ENCODE results near the gene ABHD5. TPM values are rescaled to one million over a fixed set of nuclear protein-coding genes. Genes with fewer than 3 reads are reported as not detected.

ABHD5 gene
- total and polyA plus RNA-seq, 10 of the 15 experiments (the other 5 are each of a cell fraction or from before 2014, with no cell fraction given): 5.5 to 24.4 (median 9.5) TPM

DNA sequence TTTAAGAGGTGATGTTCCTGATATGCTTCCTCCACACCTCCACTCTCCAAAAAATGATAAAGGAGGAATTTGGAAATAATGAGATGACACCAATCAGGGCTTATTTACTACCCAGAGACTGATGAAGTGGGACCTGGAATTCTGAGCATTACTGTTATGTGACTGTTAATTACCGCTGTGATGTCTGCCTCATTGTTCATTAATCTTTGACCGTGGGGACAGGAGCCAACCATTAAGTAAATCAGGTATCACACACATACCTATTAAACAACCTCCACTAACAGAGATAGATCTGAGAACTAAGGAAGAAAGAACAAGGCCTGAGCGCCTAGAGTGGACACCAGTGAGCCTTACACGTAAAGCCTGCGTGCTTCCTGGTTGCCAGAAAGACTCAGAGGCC is 37.7 kb downstream of the ABHD5 start:
- CTCF ChIA-PET: interaction anchor here (2.1 kb wide), 1 partner anchor 10 kb away, joined by 7 read pairs; no protein-coding TSS in a partner anchor
- no peak for FAIRE-seq
- WGBS (ENCODE audit: insufficient coverage, insufficient replicate concordance, low lambda C conversion rate, missing lambda C conversion rate): 88% methylated on average over 5 of the region's 5 CpGs

DNA sequence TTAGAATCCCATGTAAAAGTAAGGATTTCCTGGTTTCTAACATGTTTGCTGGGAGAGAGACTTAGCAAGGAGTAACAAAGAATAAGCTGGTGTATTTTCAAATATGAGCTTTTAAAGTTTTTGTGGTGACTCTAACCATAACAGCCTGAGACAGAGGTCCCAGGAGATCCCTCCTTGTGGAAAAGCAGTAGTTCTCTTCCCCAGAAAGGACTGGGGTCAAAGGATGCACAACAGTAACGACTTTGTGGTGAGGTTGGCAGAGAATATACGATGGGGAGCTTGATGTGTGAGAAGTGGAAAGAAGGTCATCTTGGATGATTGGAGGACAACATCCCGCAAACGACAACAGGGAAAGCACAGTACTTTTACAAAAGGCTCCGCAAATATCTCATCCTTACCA is 38.2 kb downstream of the ABHD5 start:
- no TSS peak for BruUV-seq (replicated peaks)
- ChIA-PET POLR2A (no interaction called here), RAD21 (ENCODE audit: unreplicated experiment) (no interaction called here), SMC1A (ENCODE audit: uncharacterized antibody, unreplicated experiment) (interaction anchor here (1.1 kb wide), 1 partner anchor 188 kb away, joined by 5 read pairs; no protein-coding TSS in a partner anchor), CTCF (interaction anchor here (2.1 kb wide), 1 partner anchor 10 kb away, joined by 7 read pairs; no protein-coding TSS in a partner anchor)
- DNase-seq (ENCODE audit: low read depth, low spot score) (no peak), FAIRE-seq (no peak), ATAC-seq (no peak)
- intact Hi-C loops (cut with micrococcal nuclease; ENCODE audit: unreplicated experiment) (no loop called here), in situ Hi-C loops (cut with MboI) (no loop called here)
- Histone ChIP-seq H3K27ac (ENCODE audit: control insufficient read depth, insufficient read depth) (no peak overlapping the region), H3K4me1 (ENCODE audit: control insufficient read depth, insufficient read depth, low read length) (no peaks in the 10 kb centered on the region), H3K9me3 (replicated peaks; ENCODE audit: control insufficient read depth, insufficient read depth, low read length) (no peaks in the 10 kb centered on the region), H3K9ac (ENCODE audit: control insufficient read depth, insufficient read depth, low read length) (no peak overlapping the region), H3K79me2 (ENCODE audit: control insufficient read depth, insufficient read depth, low read length) (no peaks in the 10 kb centered on the region), H3K4me3 (no peak overlapping the region), H3K36me3 (ENCODE audit: control insufficient read depth in 2 of 2, insufficient read depth in 2 of 2, low read length in 1 of 2) (no peaks in the 10 kb centered on the region; a peak in 1 of 4 replicates), H3K27me3 (replicated peaks in 1 of 2; ENCODE audit: control insufficient read depth in 2 of 2, insufficient read depth in 2 of 2, low read length in 1 of 2) (no peaks in the 10 kb centered on the region), H4K20me1 (ENCODE audit: control insufficient read depth, insufficient read depth) (no peaks in the 10 kb centered on the region), H2AFZ (ENCODE audit: control insufficient read depth, low read depth, low read length) (no peak overlapping the region), H3K4me2 (ENCODE audit: control insufficient read depth, insufficient read depth) (no peak overlapping the region)
- WGBS (ENCODE audit: insufficient coverage, insufficient replicate concordance, low lambda C conversion rate, missing lambda C conversion rate): 97% methylated on average over 5 of the region's 5 CpGs
- no peak for TF ChIP-seq EP300 (IDR thresholded peaks at IDR 0.05; ENCODE audit: borderline replicate concordance in 1 of 2, control insufficient read depth in 1 of 2, low read depth in 2 of 2, low read length in 2 of 2)
- TF ChIP-seq CHD1 (IDR thresholded peaks at IDR 0.05; ENCODE audit: low read depth, low read length): no peak
- TF ChIP-seq HCFC1 (IDR thresholded peaks at IDR 0.05; ENCODE audit: low read length): no peak
- no peak for TF ChIP-seq IRF5 (IDR thresholded peaks at IDR 0.05; ENCODE audit: borderline replicate concordance)
- no peak for TF ChIP-seq MXI1 (IDR thresholded peaks at IDR 0.05; ENCODE audit: low read depth, low read length)

More for the DNA sequence above, 37.7 kb downstream of the ABHD5 start:
- Histone ChIP-seq H3K4me2 (ENCODE audit: control insufficient read depth, insufficient read depth) (no peak overlapping the region), H3K9me3 (replicated peaks; ENCODE audit: control insufficient read depth, insufficient read depth, low read length) (no peaks in the 10 kb centered on the region), H2AFZ (ENCODE audit: control insufficient read depth, low read depth, low read length) (no peak overlapping the region), H4K20me1 (ENCODE audit: control insufficient read depth, insufficient read depth) (no peaks in the 10 kb centered on the region), H3K36me3 (ENCODE audit: control insufficient read depth in 2 of 2, insufficient read depth in 2 of 2, low read length in 1 of 2) (no peaks in the 10 kb centered on the region; a peak in 1 of 4 replicates), H3K27me3 (replicated peaks in 1 of 2; ENCODE audit: control insufficient read depth in 2 of 2, insufficient read depth in 2 of 2, low read length in 1 of 2) (no peaks in the 10 kb centered on the region), H3K79me2 (ENCODE audit: control insufficient read depth, insufficient read depth, low read length) (no peaks in the 10 kb centered on the region), H3K27ac (ENCODE audit: control insufficient read depth, insufficient read depth) (no peak overlapping the region), H3K4me3 (no peak overlapping the region), H3K9ac (ENCODE audit: control insufficient read depth, insufficient read depth, low read length) (no peak overlapping the region), H3K4me1 (ENCODE audit: control insufficient read depth, insufficient read depth, low read length) (no peaks in the 10 kb centered on the region)
- in situ Hi-C loops (cut with MboI) (no loop called here), intact Hi-C loops (cut with micrococcal nuclease; ENCODE audit: unreplicated experiment) (no loop called here)
- SMC1A ChIA-PET (ENCODE audit: uncharacterized antibody, unreplicated experiment): interaction anchor here (1.1 kb wide), 1 partner anchor 188 kb away, joined by 5 read pairs; no protein-coding TSS in a partner anchor
- POLR2A ChIA-PET: no interaction called here
- RAD21 ChIA-PET (ENCODE audit: unreplicated experiment): no interaction called here
- TF ChIP-seq, protein P1, sequence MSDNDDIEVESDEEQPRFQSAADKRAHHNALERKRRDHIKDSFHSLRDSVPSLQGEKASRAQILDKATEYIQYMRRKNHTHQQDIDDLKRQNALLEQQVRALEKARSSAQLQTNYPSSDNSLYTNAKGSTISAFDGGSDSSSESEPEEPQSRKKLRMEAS (IDR thresholded peaks at IDR 0.05; ENCODE audit: low read depth, low read length): no peak
- TF ChIP-seq SMAD5 (IDR thresholded peaks at IDR 0.05; ENCODE audit: low read depth) (no peak), CHD2 (IDR thresholded peaks at IDR 0.05; ENCODE audit: borderline replicate concordance, low read depth, low read length) (no peak), IRF3 (IDR thresholded peaks at IDR 0.05) (no peak), IRF4 (IDR thresholded peaks at IDR 0.05; ENCODE audit: low read depth, low read length) (no peak)
- ATAC-seq (no peak), DNase-seq (ENCODE audit: low read depth, low spot score) (no peak)
- no TSS peak for BruUV-seq (replicated peaks)

Measured in GM12878 (cell line).